HepG2 (cell line): ENCODE measurements around the gene LRRC3. TPM values are rescaled to one million over a fixed set of nuclear protein-coding genes. Genes with fewer than 3 reads are reported as not detected.

Experiments
- CBX2 ChIP-seq, 2 experiments: fragments of 200-600 bp in 1 of 2; sonication (generic); formaldehyde crosslinking in 1 of 2; IDR thresholded peaks; 2 replicates each; pipeline versions ENCODE4 v1.7.0 to v1.8.1; 2018 to 2022; ENCODE audit warnings: low read depth in 2 of 2, low read length in 1 of 2, mild to moderate bottlenecking in 1 of 2, missing genetic modification reagents in 1 of 2
- CENPBD1 ChIP-seq: sonication (generic); formaldehyde crosslinking; IDR thresholded peaks from 2 replicates; pipeline ENCODE4 v1.8.0; 2022; ENCODE audit warnings: missing genetic modification reagents, low read depth, mild to moderate bottlenecking, borderline replicate concordance
- HHEX ChIP-seq: IDR thresholded peaks from 2 replicates; pipeline ENCODE4 v1.6.1; 2016; ENCODE audit warnings: control low read depth
- MBD4 ChIP-seq: IDR thresholded peaks from 2 replicates; pipeline ENCODE4 v1.6.1; 2012; ENCODE audit warnings: low read length, inconsistent platforms, borderline replicate concordance
- MEF2D ChIP-seq: sonication (generic); formaldehyde crosslinking; IDR thresholded peaks from 2 replicates; pipeline ENCODE4 v1.5.1; 2020; ENCODE audit warnings: mild to moderate bottlenecking, missing genetic modification reagents
- MZF1 ChIP-seq: sonication (generic); formaldehyde crosslinking; IDR thresholded peaks from 2 replicates; pipeline ENCODE4 v1.8.1; 2023; ENCODE audit warnings: mild to moderate bottlenecking, missing genetic modification reagents, borderline replicate concordance
- POLR2G ChIP-seq: fragments of 200-400 bp; formaldehyde crosslinking; IDR thresholded peaks from 2 replicates; pipeline ENCODE4 v1.6.1; 2018; ENCODE audit warnings: mild to moderate bottlenecking, low read depth, low read length, moderate library complexity
- PRDM15 ChIP-seq: sonication (generic); formaldehyde crosslinking; IDR thresholded peaks from 2 replicates; pipeline ENCODE4 v1.4.0; 2020; ENCODE audit warnings: missing genetic modification reagents
- SIN3A ChIP-seq: IDR thresholded peaks from 2 replicates; pipeline ENCODE4 v1.6.1; 2011; ENCODE audit warnings: low read depth, mild to moderate bottlenecking, control low read depth, low read length, borderline replicate concordance
- SNRNP70 ChIP-seq: fragments of 200-400 bp; formaldehyde crosslinking; IDR thresholded peaks from 2 replicates; pipeline ENCODE4 v1.6.1; 2017; ENCODE audit warnings: mild to moderate bottlenecking, low read depth, low read length, moderate library complexity
- SP1 ChIP-seq, 2 experiments: fragments of 450-650 bp in 1 of 2; sonication (generic) in 1 of 2; formaldehyde crosslinking in 1 of 2; IDR thresholded peaks; 2 replicates each; pipeline versions ENCODE4 v1.4.0 to v1.6.1; 2016 to 2020; ENCODE audit warnings: missing genetic modification reagents in 1 of 2
- SRSF1 ChIP-seq: fragments of 200-400 bp; formaldehyde crosslinking; optimal IDR thresholded peaks from 2 replicates; pipeline ENCODE3; 2017; ENCODE audit warnings: mild to moderate bottlenecking, low read depth, low read length, moderate library complexity
- TBL1XR1 ChIP-seq: fragments of 150-350 bp; IDR thresholded peaks from 2 replicates; pipeline ENCODE4 v1.6.1; 2014; ENCODE audit warnings: borderline replicate concordance, low read length; ENCODE audit not compliant: partially characterized antibody
- TIGD3 ChIP-seq: sonication (generic); formaldehyde crosslinking; IDR thresholded peaks from 2 replicates; pipeline ENCODE4 v1.5.1; 2020; ENCODE audit warnings: mild to moderate bottlenecking, missing genetic modification reagents, borderline replicate concordance
- ZEB1 ChIP-seq: IDR thresholded peaks from 2 replicates; pipeline ENCODE4 v1.6.1; 2012; ENCODE audit warnings: mild to moderate bottlenecking, low read depth, inconsistent platforms; ENCODE audit not compliant: insufficient replicate concordance
- ZFAT ChIP-seq: sonication (generic); formaldehyde crosslinking; conservative IDR thresholded peaks from 2 replicates; pipeline ENCODE4 v1.8.1; 2023; ENCODE audit warnings: missing genetic modification reagents, inconsistent platforms
- ZFX ChIP-seq: sonication (generic); formaldehyde crosslinking; IDR thresholded peaks from 2 replicates; pipeline ENCODE4 v1.4.0; 2020; ENCODE audit warnings: mild to moderate bottlenecking, low read depth, missing genetic modification reagents, moderate library complexity
- ZNF317 ChIP-seq: sonication (generic); formaldehyde crosslinking; IDR thresholded peaks from 2 replicates; pipeline ENCODE4 v1.5.0; 2020; ENCODE audit warnings: mild to moderate bottlenecking, missing genetic modification reagents
- ZNF430 ChIP-seq: sonication (generic); formaldehyde crosslinking; IDR thresholded peaks from 2 replicates; pipeline ENCODE4 v1.9.0; 2021; ENCODE audit warnings: mild to moderate bottlenecking, missing genetic modification reagents
- ZNF512 ChIP-seq: sonication (generic); formaldehyde crosslinking; IDR thresholded peaks from 2 replicates; pipeline ENCODE4 v1.4.0; 2020; ENCODE audit warnings: mild to moderate bottlenecking, missing genetic modification reagents
- ZNF674 ChIP-seq: sonication (generic); formaldehyde crosslinking; IDR thresholded peaks from 2 replicates; pipeline ENCODE4 v1.5.0; 2020; ENCODE audit warnings: low read depth, mild to moderate bottlenecking, missing genetic modification reagents
- ZNF75D ChIP-seq: sonication (generic); formaldehyde crosslinking; IDR thresholded peaks from 2 replicates; pipeline ENCODE4 v1.8.1; 2023; ENCODE audit warnings: missing genetic modification reagents, mild to moderate bottlenecking, borderline replicate concordance
- polyA plus RNA-seq, 8 experiments: library from polyadenylated mRNA; depleted of rRNA in 3 of 8; stranded (reverse) in 7 of 8; unstranded in 1 of 8; fragments of >200 nt; fragmentation: Illumina TruSeq in 4 of 8; extraction: Trizol in 4 of 8; gene quantifications; 2 replicates each; pipeline versions ENCODE4 v1.2.1 to v1.2.3, GENCODE V29; 2011 to 2016; ENCODE audit warnings: low read depth in 4 of 8, missing spikeins in 1 of 8, mixed read lengths in 1 of 8; ENCODE audit not compliant: insufficient read depth in 1 of 8
- total RNA-seq, 5 experiments: library from RNA; depleted of rRNA; stranded (reverse); fragments of >200 nt; fragmentation: Illumina TruSeq; extraction: Trizol; gene quantifications; 2 replicates each; pipeline ENCODE4 v1.2.3, GENCODE V29; 2016; ENCODE audit warnings: low read depth in 1 of 5

Gene LRRC3
- total and polyA plus RNA-seq, 2 of the 13 experiments (the other 11 are each of a cell fraction or from before 2014, with no cell fraction given): 4.8 to 16.5 TPM

GRCh38 chr21:44498280-44499210 lies 43.2 kb downstream of the LRRC3 start (continued):
- TF ChIP-seq SIN3A (no peak), MEF2D (CRISPR knock-in tag) (no peak), SRSF1 (no peak), CBX2 (IDR thresholded peaks at IDR 0.05; ENCODE audit: low read depth, low read length) (no peak), CBX2 (CRISPR knock-in tag; IDR thresholded peaks at IDR 0.05; ENCODE audit: low read depth) (no peak), ZNF75D (CRISPR knock-in tag) (no peak), MBD4 (no peak), ZEB1 (no peak), SNRNP70 (no peak), MZF1 (CRISPR knock-in tag) (no peak), SP1 (IDR thresholded peaks at IDR 0.05) (no peak), SP1 (CRISPR knock-in tag; IDR thresholded peaks at IDR 0.05) (no peak), ZFX (CRISPR knock-in tag) (peak; percentile 30; the same call in 1 of the 2 replicates), PRDM15 (CRISPR knock-in tag) (no peak), ZFAT (CRISPR knock-in tag) (no peak), ZNF430 (CRISPR knock-in tag) (no peak), ZNF512 (CRISPR knock-in tag) (no peak), ZNF674 (no peak), POLR2G (peak; percentile 29; the same call in 1 of the 2 replicates), TBL1XR1 (no peak), HHEX (CRISPR knock-in tag) (no peak), TIGD3 (CRISPR knock-in tag) (no peak), ZNF317 (CRISPR knock-in tag) (no peak), CENPBD1 (CRISPR knock-in tag) (no peak)
